Ovary (tissue), 3 donors: ENCODE data around the gene ANO10.

Experiments used
- CTCF ChIP-seq, 3 donors: fragments of 450-650 bp in 2 of 3; fragments of 200-600 bp in 1 of 3; IDR thresholded peaks; one replicate each; pipeline versions ENCODE4 v1.5.1 to v1.8.0; 2016 to 2022; ENCODE audit warnings: antibody characterized with exemption in 3 of 3, mild to moderate bottlenecking in 1 of 3
- POLR2A ChIP-seq: fragments of 450-650 bp; IDR thresholded peaks from one replicate; pipeline ENCODE4 v1.6.1; 2017; ENCODE audit warnings: antibody characterized with exemption, mild to moderate bottlenecking, moderate library complexity
- donor health status: DM: no; HTN: no; CAD: no.

- TF ChIP-seq POLR2A (no peak), CTCF (IDR thresholded peaks at IDR 0.05) (no peak)
Measured at GRCh38 chr3:43361077-43361476, 260.7 kb downstream of the ANO10 start.
